ENCODE measurements around the gene KIAA1191. TPM values are rescaled to one million over a fixed set of nuclear protein-coding genes. Genes with fewer than 3 reads are reported as not detected.

The KIAA1191 gene
- total and polyA plus RNA-seq, 2 of the 8 experiments (the other 6 are each of a cell fraction or from before 2014, with no cell fraction given) = 86.4 to 88.0 TPM

- peaks cover 0 to 3% of the 10 kb centered on the region in 2 experiments for H4K20me1 ChIP-seq (replicated peaks in 1 of 2; ENCODE audit: control insufficient read depth in 1 of 2, insufficient read depth in 2 of 2, low read length in 2 of 2)
- H2AFZ ChIP-seq (ENCODE audit: low read length) = peak within 1 kb of the TSS; percentile 80; the same call in 1 of the 2 replicates
- no peak within 1 kb of the TSS for H3K4ac ChIP-seq (replicated peaks; ENCODE audit: insufficient read length, low read depth, low read length)
- H4K5ac ChIP-seq (ENCODE audit: insufficient read length, low read depth, low read length) = peak within 1 kb of the TSS; percentile 29
- peaks cover 0 to 3% of the 10 kb centered on the region in 2 experiments; a peak in 2 of 4 replicates for H3K79me2 ChIP-seq (ENCODE audit: control insufficient read depth in 1 of 2, insufficient read depth in 2 of 2, low read length in 2 of 2)
- ChIA-PET CTCF (ENCODE audit: partially characterized antibody) (no interaction called here), POLR2A (ENCODE audit: partially characterized antibody) (interaction anchor here (0.8 to 1.6 kb wide), 4 partner anchors 10 to 26 kb away, joined by 3 to 11 read pairs (median 3); partner anchors contain the start of genes HIGD2A and NOP16)
- peaks cover 0 to 3% (median 0%) of the 10 kb centered on the region in 4 experiments; a peak in 3 of 8 replicates for H3K36me3 ChIP-seq (ENCODE audit: control insufficient read depth in 2 of 4, insufficient read depth in 4 of 4, low read length in 3 of 4)
- no peak within 1 kb of the TSS for H2BK20ac ChIP-seq (ENCODE audit: low read length)
- no peak within 1 kb of the TSS for H3K56ac ChIP-seq (replicated peaks; ENCODE audit: insufficient read length, low read depth, low read length)
- no peak within 1 kb of the TSS for H2BK120ac ChIP-seq (replicated peaks; ENCODE audit: low read depth, low read length)
- H2BK5ac ChIP-seq (ENCODE audit: low read depth, low read length) = no peak within 1 kb of the TSS
- peak within 1 kb of the TSS; percentile 73 for H4K8ac ChIP-seq (ENCODE audit: extremely low read depth, insufficient read depth, low read length)
- no peak within 1 kb of the TSS for H3K23ac ChIP-seq (ENCODE audit: insufficient read length)
- 0 out of 2 replicates have a peak within 1 kb of the TSS, but pooled peaks have one; percentile 2 for H2BK12ac ChIP-seq (ENCODE audit: low read depth, low read length)
- H3K79me1 ChIP-seq (ENCODE audit: low read depth, low read length) = peaks cover 2% of the 10 kb centered on the region; the same call in 1 of the 2 replicates
- no peak within 1 kb of the TSS for H3K14ac ChIP-seq (ENCODE audit: insufficient read length)
- 0 out of 2 replicates have a peak within 1 kb of the TSS, but pooled peaks have one; percentile 61 for H2BK15ac ChIP-seq (ENCODE audit: low read length)
- no peak within 1 kb of the TSS for H2AK5ac ChIP-seq (ENCODE audit: low read depth, low read length)
- peaks cover 7 to 42% (median 34%) of the 10 kb centered on the region in 4 experiments for H3K27me3 ChIP-seq (replicated peaks in 1 of 4; ENCODE audit: control insufficient read depth in 3 of 4, extremely low read depth in 1 of 4, insufficient read depth in 3 of 4, low read length in 3 of 4)
- peaks cover 0 to 5% (median 3%) of the 10 kb centered on the region in 4 experiments; a peak in 4 of 7 replicates for H3K4me1 ChIP-seq (replicated peaks in 1 of 4; ENCODE audit: control insufficient read depth in 3 of 4, insufficient read depth in 4 of 4, low read length in 3 of 4)
- peak within 1 kb of the TSS in 2 of 4 experiments; percentile 35 to 55; a peak in 3 of 7 replicates for H3K9ac ChIP-seq (replicated peaks in 1 of 4; ENCODE audit: extremely low read depth in 1 of 4, low read depth in 3 of 4, low read length in 3 of 4)
- H3K9me3 ChIP-seq (ENCODE audit: insufficient read depth in 2 of 2, low read depth in 1 of 2, low read length in 1 of 2) = no peaks in the 10 kb centered on the region
- no peak within 1 kb of the TSS for H4K91ac ChIP-seq (replicated peaks; ENCODE audit: insufficient read length, low read length)
- DNase-seq (ENCODE audit: low read depth in 1 of 2, low spot score in 2 of 2) (peak in 1 of 2 experiments; percentile 72), FAIRE-seq (no peak)
- WGBS, 2 experiments (ENCODE audit: extremely low coverage in 1 of 2, insufficient coverage in 1 of 2, insufficient read length in 1 of 2, insufficient replicate concordance in 2 of 2, low coverage in 1 of 2, low lambda C conversion rate in 2 of 2, missing lambda C conversion rate in 1 of 2) = 2% methylated on average over 49 of the region's 108 CpGs; no CpG with 5 or more reads in 1 of the 2 experiments
- peaks cover 19% of the 10 kb centered on the region for H3K23me2 ChIP-seq (ENCODE audit: low read depth, low read length)
- H3K4me2 ChIP-seq (ENCODE audit: insufficient read depth in 1 of 2, low read depth in 2 of 2, low read length in 2 of 2) = peak within 1 kb of the TSS; percentile 79 to 91
- H3K4me3 ChIP-seq (ENCODE audit: extremely low read depth in 1 of 4, insufficient read depth in 2 of 4, low read depth in 3 of 4, low read length in 4 of 4) = peak within 1 kb of the TSS; percentile 61 to 82 (median 68)
- peak within 1 kb of the TSS; percentile 66 for H3K18ac ChIP-seq (ENCODE audit: extremely low read depth, low read length)
- H3K27ac ChIP-seq (ENCODE audit: low read depth, low read length) = no peak within 1 kb of the TSS
- TF ChIP-seq ASH2L (IDR thresholded peaks at IDR 0.05; ENCODE audit: low read length) = peak; percentile 18
- peak; percentile 51; the same call in 1 of the 2 replicates for TF ChIP-seq SUZ12 (IDR thresholded peaks at IDR 0.05; ENCODE audit: low read length)
- TF ChIP-seq MAX (IDR thresholded peaks at IDR 0.05) = peak; percentile 91
- TF ChIP-seq YY1 (IDR thresholded peaks at IDR 0.05; ENCODE audit: low read depth, low read length) = peak; percentile 43; the same call in 1 of the 2 replicates
- no peak for TF ChIP-seq POLR2AphosphoS5 (IDR thresholded peaks at IDR 0.05; ENCODE audit: low read depth, low read length)
- peak; percentile 53; the same call in 1 of the 2 replicates for TF ChIP-seq PHF8 (conservative IDR thresholded peaks at IDR 0.05; ENCODE audit: low read depth, low read length)
- peak; percentile 64 for TF ChIP-seq NRF1 (IDR thresholded peaks at IDR 0.05; ENCODE audit: low read depth, low read length)
- TF ChIP-seq EGR1 (IDR thresholded peaks at IDR 0.05; ENCODE audit: borderline replicate concordance, low read depth, low read length) = peak; percentile 7; the same call in 1 of the 2 replicates
- TF ChIP-seq, protein P1, sequence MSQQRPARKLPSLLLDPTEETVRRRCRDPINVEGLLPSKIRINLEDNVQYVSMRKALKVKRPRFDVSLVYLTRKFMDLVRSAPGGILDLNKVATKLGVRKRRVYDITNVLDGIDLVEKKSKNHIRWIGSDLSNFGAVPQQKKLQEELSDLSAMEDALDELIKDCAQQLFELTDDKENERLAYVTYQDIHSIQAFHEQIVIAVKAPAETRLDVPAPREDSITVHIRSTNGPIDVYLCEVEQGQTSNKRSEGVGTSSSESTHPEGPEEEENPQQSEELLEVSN (IDR thresholded peaks at IDR 0.05) = peak; percentile 85; the same call in 1 of the 2 replicates
Measured at GRCh38 chr5:176365351-176366231, 4.0 kb upstream of the KIAA1191 start, which contains the start of gene ARL10. ARL10 (plus strand) TSS chr5:176365487; CDS start chr5:176365564, 77 bp downstream.
